ENCODE results near the gene MN1.

The MN1 gene

DNA sequence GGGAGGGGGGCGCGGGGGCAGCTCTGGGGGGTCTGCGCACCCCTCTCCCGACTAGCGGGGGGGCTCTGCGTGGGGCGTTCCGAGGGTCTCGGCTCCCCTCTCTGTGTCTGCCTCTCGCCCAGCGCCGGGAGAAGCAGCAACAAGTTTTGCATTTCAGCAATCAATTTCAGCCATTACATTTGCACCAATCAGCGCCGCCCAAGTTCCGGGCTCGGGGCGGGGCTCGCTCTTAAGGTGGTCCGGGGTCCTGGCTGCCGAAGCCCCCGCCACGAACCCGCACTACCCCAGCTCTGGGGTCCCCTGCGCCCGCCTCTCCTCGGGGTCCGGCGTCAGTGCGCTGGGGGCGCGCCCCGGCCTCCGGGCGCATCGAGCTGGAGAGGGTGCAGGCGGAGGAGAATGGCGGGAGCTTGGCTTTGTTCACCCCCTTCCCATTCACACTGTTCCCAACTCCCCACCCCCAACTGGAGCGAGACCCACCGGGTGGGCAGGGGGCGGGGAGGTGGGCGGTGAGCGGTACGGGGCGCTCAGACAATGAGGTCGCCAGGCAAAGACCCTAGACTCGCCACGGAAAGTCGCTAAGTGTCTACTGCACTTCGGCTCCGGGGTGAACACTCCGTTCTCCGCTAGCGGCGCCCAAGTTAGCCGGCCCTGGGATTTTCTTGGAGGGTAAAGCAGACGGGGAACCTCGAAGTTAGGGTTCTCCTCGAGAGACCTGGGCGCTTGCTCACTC is at the start of gene MN1:
TSS of gene MN1 (minus strand) at position 141 of the 730 bp plus-strand sequence. CDS start 1,213 bp downstream, outside the sequence.
- no peak for DNase-seq (ENCODE audit: low read depth)

DNA sequence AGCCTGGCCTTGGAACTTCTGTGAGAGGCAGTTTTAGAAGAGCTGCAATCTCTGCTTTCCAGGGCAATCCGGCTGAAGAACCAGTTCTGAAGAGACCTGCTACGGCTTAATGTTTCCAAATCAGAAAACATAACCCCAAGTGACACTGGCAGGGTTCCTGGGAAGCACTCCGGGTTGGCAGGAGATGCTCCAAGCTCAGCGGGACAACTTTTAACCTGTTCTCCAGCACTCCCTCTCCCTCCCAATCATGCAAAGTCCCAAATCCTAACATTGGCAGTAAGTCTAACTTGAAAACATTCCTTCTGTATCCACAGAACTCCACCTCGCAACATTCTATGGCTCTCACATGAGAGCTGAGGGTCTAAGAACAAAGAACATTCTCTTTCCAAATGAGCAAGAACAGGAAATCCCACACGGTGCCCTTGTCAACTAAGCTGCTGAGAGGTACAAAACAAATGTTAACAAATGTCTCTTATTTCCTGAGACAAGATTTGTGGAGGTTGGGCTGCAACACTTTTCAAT is 48.5 kb upstream of the MN1 start:
- DNase-seq (ENCODE audit: low read depth): no peak

DNA sequence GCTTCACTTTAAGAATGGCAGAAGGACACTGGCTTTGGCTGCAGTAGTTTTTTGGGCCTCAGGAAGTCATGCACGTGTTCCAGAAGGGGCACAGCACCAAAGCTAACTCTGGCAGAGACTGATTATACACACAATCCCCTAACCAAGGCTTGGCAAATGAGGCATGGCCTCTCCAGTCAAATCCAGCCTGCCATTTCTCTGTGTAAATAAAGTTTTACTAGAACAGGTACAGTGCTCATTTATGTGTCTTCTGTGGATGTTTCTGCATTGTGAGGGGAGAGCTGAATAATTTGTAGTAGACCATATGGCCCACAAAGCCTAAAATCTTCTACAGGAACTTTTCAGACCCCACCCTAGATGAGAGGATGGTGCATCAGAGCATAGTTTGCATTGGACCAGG is 46.4 kb upstream of the MN1 start:
- DNase-seq (ENCODE audit: low read depth): no peak

DNA sequence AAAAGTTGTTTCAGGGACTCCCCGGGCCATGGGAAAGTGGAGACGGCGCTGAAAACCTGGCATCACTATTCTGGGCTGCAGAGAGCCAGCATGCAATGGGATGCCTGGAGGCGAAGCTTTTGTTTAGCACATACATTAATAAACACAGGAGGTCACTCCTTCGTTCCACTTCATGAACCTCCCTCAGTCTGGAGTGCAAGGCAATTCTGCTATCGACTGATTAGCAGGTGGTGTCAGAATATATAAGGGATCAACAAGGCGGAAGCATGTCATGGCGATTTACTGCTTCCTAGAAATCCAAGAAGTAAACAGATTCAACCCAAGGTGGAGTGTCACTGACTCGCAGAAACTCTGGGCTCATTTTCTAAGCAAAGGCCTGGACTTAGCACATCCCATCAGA is 45.4 kb upstream of the MN1 start:
- DNase-seq (ENCODE audit: low read depth): no peak

DNA sequence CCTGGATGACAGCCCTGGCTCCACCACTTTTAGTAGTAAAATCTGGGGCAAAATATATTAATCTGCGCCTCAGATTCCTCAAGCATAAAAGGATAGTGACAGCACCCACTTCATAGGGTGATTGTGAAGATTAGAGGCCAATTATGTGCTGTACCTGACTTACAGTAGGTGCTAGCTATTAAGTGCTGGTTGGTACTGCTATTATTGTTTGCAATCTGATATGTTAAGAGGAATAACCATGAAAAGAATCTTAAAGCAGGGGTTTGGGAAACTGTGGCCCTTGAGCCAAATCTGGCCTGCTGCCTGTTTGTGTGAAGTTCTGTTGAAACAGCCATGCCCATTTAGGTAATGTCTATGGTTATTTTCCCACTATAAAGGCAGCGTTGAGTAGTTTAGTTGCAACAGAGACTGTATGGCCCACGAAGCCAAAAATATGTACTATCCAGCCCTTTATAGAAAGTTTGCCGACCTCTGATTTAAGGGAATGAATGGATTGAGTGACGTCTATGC is 44.7 kb upstream of the MN1 start:
- DNase-seq (ENCODE audit: low read depth): no peak

DNA sequence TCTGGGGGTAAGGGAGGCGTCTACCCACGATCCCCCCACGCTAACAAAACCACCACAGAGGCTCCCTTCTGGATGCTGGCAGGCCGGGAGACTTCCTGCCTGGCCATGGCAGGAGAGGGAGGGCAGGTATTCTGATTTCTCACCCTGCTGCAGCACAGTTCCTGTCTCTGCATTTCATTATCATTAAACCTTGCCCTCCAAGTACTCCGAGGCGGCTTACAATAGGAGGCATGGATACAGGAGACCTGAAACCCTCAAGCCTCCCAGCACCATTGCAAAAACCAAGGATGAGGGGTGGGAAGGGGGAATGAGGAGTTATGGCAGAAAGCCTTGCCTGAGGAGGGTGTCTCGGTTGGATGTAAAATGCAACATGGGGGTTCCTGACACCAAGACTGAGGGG is 44.1 kb upstream of the MN1 start:
- DNase-seq (ENCODE audit: low read depth): no peak

DNA sequence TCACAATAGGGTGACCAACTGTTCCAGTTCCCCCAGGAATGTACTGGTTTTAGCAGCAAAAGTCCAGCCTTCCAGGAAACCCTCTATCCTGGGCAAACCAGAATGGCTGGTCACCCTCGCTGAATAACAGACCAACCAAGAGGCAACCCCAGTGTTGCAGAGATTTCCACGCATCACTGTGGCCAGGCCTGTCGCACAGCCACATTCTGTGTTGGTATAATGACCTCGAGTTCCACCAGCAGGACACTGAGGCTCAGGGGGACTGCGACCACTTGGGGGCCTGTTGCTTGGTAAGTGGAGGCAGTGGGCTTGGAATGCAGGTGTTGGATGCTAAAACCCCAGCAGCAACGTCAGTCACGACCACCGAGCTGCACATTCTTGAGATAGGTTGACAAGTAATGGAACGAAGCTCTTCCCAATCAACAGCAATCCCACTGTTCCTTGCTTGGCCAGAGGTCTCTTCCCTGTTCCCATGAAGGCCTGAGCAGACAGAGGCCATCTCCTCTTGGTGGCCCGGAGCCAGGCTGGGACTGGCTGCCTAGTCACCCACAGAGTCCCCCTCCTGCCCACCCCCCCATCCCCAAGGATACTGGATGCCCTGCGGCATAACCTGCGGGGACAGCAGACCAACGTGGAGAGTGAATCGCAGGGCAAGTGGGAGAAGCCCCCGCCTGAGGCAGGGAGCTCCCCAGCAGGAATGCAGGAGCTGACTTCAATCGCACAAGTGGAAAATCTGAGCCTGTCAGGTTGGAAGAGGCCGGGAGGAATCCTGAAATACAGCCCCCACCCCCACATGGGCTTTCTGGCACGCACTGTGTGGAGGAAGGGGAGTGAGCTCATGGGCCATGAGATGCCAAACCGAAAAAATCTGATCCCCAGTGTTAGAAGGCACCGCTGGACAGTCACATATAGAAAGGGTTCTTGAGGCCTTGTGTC is 43.4 kb upstream of the MN1 start:
- no peak for DNase-seq (ENCODE audit: low read depth)

DNA sequence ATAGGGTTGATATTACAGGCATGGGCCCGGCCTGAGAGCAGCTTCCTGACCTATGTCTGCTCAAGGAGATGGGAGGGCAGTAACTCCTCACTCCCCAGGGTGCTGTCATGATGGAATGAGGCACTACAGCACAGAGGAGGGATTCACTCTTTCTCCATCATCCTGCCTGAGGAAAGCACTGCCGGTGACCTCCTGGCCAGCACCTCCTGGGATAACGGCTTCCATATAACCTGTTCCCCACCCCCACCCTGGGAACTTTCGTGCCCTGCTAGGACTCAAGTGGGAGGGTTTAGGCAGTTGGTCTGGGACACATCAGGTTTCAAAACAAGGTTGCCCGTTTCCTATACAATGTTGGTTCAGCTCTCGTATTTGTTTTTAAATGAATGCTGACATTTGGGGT is 42.7 kb upstream of the MN1 start:
- no peak for DNase-seq (ENCODE audit: low read depth)

DNA sequence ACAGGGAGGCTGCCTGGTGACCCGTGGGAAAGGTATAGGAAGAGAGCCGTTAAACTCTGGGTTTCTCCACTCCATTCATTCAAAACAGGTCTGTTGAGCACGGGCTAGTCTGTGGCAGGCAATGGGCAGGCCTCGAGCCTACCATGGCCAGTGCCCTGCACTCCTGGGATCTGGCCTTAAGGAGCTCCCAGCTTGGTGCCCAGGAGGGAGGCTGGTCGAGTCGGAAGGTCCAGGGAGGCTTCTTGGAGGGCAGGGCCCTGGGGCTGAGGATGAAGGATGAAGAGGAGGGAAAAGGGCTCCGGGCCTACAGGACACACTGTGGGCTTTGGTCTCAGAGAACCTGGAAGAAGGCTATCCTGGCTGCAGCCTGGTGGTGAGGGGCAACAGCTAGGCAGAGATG is 41.9 kb upstream of the MN1 start:
- no peak for DNase-seq (ENCODE audit: low read depth)

DNA sequence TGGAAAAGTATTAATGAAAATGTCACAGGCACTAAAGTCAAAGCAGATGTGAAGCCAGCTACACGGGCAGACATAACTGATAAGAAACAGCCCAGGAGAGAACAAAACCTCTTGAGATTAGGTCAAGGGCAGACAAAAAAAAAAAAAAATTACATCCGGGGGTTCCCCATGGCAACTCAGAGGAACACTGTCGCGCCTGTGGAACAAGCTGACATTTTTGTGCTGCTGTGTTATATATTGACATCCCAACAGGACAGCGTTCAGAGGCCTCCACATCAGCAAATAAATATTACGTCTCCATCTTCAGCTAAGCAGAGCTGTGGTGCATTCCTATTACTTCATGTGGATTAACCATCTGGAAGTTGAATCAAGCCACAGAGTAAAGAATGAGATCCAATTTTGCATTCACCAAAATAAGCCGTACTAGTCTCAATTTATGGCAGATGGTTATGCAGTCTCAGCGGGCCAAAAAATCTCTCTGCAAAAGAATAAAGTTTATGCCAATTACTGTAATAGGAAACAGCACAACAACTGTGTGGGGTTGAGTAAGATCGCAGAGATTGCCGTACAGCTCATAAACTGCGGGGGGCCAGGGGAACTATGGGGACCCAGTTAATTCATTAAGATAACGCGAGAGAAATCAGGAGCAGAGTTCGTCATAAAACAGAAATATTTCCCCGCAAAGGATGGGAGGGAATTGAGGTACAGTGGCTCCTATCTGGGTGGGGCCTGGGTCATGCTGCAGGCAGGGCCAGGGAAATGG is 41.3 kb upstream of the MN1 start:
- no peak for DNase-seq (ENCODE audit: low read depth)

DNA sequence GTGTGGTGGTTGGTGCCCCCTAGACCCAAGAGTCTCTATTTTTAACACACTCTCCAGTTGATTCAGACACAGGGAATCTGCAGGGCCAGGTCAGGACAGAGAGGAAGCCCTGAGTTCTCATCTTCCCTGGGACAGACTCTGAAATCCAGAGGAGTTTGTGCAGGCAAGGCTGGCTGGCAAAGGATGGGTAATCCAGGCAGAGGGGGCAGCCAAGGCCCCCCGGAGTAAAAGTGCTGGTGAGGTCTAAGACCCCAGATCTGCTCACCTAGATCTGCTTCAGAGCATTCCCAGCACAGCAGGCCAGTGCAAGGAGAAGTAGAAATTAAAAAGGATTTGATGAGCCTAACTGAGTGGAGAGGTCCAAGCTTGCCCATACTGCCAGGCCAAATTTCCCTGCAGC is 40.6 kb upstream of the MN1 start:
- DNase-seq (ENCODE audit: low read depth): no peak

DNA sequence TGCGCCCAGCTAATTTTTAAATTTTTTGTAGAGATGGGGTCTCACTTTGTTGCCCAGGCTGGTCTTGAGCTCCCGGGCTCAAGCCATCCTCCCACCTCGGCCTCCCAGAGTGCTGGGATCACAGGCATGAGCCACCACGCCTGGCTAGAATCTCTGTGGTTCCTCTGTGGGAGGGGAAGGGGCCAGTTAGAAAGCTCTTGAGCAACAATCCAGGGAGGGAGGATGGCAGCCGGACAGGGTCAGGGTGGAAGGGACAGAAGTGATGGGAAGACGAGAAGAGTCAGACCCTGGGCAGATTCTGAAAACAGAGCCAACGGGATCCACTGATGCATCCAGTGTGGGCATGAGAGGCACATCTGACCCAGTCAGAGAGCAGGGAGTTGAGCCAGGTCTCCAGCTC is 38.9 kb upstream of the MN1 start:
- no peak for DNase-seq (ENCODE audit: low read depth)

DNA sequence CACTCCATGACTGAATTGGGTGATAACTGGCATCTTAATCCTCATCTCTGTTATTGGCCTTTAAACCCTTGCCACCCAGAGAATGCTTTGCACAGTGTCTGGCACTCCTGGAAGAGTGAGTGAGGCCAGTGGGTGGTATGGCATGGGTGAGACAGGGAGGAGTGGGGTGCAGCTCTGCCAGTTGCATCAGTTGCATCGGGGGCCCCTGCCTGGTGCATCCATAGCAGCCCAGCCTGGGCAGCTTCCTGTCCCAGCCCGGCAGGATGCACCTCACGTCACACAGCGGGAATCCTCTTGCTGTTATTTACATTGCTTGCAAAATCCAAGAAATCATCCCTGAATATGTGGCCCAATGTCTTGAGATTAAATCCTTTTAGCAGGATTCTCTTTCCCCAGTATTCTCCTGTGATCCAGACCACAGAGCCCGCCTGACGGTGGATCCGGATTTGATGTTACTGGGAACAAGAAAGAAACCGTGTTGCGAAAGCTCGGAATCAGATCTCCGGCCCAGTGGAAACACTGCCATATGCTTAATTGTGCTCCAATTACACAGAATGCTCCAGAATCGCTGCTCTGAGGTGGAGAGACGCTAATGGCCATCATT is 37.6 kb upstream of the MN1 start:
- no peak for DNase-seq (ENCODE audit: low read depth)

DNA sequence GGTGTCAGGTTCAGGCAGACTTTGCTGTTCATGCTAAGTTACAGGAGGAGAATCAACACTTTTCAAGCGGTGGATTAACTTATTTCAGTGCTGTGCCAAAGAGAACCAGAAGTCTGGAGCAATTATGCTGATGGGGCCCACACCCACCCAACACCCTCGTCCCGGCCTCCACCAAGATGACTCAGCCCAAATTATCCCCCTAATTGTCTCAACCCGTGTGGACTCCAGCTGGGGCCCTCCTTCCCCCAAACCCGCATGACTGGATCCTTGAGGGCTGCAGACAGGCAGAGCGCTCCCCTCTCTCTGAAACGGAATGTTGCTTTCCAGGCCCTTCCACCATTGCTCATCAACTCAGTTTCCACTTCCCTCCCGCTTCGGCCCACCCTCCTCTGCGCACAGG is 34.6 kb upstream of the MN1 start:
- no peak for DNase-seq (ENCODE audit: low read depth)

DNA sequence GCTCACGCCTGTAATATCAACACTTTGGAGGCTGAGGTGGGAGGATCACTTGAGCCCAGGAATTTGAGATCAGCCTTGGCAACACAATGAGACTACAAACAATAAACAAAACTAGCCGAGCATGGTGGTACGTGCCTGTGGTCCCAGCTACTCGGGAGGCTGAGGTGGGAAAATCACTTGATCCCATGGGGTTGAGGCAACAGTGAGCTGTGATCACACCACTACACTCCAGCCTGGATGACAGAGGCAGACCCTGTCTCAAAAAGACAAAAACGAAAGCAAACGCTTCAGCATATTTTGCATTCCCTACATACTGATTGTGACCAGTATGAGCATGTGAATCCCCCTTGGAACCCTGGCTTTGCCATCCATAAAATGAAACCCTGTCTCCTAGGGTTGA is 33.9 kb upstream of the MN1 start:
- no peak for DNase-seq (ENCODE audit: low read depth)

DNA sequence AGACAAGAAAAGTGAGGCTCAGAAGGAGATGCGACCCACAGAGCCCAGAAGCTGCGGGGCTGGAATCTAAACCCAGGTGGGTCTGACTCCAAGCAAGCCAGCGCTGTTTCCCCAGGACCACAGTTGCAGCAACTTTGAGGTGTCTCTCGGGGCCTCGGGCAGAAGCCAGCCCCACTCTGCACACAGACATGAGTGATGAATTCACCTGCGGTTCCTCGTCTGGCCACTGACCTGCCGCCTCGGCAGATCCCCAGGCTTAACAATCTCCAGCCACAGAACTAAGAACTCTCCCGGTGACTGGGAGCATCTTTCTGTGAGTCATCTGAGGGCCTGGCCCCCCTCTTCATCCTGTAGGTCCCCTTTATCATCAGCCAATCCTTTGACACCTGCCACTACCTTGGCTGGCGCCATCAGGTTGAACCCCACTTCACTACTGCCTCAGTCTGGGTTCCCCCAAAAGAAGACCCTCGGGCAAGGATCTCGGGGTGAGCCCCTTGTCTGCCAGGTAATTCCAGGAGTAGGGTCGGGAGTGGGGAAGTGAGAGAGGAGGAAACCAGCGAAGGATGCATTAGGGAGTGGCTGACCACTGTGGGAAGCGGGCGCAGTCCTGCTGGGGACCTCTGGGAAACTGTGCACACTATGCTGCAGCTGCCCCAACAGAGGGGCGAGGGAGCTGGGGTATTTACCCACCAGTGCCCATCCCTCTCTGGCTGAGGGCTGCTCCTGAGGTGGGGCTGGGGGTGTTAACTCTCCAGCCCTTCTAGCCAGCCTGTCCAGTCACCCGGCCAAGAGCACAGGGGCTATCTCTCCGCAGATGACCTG is 33.0 kb upstream of the MN1 start:
- no peak for DNase-seq (ENCODE audit: low read depth)

DNA sequence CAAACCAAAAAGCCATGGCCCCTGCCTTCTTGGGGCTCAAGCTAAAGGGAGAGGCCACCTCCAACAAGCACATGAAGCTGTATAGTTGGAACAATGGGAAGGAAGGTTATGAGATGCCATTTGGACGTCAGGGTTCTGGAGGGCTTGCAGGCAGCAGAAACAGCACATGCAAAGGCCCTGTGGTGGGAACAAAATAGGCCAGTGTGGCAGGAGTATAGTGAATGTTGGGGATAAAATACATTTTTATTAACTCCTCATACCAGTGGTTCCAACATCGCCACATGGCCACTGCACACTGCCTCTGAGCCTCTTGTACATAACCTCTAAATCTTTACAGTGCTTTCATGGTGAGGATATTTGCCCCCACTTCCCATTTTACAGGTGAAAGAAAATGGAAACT is 32.2 kb upstream of the MN1 start:
- no peak for DNase-seq (ENCODE audit: low read depth)

DNA sequence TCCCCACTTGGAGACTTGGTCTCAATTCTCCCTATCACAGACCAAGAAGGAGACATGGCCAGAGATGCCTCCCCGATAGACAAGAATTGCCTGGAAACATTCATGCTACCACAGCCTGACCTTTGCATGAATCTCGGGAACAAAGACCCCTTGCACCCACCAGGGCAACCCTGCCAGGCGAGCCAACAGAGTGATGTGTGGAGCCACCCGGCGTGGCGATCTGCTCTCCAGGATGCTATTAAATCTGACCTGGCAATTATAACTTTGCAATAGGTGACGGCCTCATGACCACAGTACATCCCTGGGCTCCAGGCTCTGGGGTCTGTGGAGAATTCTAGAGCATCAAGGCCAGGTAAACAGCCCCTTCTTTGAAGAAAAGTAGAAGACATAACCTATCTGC is 31.1 kb upstream of the MN1 start:
- no peak for DNase-seq (ENCODE audit: low read depth)

DNA sequence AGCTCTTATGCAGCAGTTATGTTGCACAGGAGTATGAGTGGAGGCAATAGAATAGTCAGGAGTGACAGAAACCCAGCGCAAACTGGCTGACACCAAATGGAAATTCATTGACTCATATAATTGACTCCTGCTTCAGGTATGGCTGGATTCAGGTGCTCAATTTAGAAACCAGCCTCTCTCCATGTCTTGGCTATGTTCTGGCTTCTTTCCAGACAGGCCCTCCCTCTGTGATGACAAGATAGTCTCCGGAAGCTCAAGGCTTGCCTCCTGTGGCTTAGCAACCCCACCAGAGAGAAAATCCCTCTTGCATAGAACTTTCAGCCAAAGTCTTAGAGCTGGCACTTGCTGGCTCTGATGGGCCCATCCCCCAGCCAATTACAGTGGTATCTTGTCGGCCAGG is 28.1 kb upstream of the MN1 start:
- no peak for DNase-seq (ENCODE audit: low read depth)

DNA sequence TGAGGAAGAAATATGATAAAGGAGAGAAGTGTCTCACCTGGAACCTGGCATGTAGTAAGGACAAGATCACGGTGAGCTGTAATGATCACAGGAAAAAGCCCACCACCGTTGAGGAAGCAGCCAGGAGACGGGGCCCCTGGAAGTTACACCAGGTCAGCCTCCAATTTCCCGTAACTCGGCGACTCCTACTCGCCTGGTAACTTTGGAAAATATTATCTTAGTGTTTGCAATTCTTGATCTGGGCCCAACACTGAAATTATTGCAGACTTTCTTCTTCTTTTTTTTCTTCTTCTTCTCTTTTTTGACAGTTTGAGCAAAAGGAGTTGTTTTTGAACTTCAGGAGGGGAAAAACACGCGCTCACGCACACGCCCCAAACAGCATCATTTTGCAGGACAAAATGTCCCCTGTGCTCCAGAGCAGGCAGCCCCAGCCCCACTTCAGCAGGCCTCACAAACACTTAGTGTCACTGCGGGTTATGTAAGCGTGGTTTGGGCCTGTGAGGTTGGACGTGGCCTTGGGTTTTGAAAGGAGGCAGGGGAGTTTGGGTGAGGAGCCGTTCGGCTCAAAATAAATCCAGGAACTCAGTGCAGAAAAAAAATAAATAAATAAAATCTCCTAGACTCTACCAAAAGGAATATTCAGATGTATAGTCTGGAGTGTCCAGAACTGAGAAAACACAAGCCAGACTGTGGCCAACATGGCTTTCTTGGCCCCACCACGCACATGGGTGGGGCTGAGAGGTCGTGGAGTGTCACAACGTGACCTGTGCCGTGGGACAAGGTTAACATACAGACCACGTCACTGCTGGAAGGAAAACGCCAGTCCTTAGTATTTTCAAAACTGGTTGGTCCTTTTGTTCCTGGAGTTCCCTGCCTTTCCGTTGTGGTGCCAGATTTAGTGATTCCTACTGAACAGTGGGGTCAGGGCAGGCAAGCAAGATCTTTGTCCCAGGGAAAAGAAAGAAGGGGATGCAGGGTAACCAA is 26.3 kb upstream of the MN1 start:
- DNase-seq (ENCODE audit: low read depth): no peak
